NCI-H510A (cell line): Measurements from ENCODE around the gene PPP6R1.

Experiments
- DNase-seq: peaks from one replicate; lab custom pipeline; 2025; lab: John Stamatoyannopoulos, UW

Gene PPP6R1

GRCh38 chr19:55181740-55182139 is 77.1 kb downstream of the PPP6R1 start:
- DNase-seq, result no peak
